ENCODE results near the gene ZCWPW1.
"Not testable (repeated sequence)": the region's sequence is repeated elsewhere in the genome, so short reads cannot be mapped to it uniquely, and the experiment has no call there.

The ZCWPW1 gene

DNA sequence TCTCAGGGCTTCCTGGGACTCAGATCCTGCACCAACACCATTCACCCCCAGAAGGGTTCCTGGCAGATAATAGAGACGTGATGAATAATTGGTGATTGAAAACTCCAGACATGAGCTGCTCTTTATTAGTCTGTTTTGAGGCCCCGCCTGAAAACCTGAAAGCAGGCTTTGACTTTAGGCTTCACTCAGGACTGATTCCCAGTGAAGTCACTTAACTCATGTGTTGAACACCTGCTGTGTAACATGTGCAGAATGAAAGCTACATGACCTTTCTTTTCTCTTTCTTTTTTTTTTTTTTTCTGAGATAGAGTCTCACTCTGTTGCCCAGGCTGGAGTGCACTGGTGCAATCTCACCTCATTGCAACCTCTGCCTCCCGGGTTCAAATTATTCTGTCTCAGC is 26.7 kb upstream of the ZCWPW1 start:
- DNase-seq, result no peak

DNA sequence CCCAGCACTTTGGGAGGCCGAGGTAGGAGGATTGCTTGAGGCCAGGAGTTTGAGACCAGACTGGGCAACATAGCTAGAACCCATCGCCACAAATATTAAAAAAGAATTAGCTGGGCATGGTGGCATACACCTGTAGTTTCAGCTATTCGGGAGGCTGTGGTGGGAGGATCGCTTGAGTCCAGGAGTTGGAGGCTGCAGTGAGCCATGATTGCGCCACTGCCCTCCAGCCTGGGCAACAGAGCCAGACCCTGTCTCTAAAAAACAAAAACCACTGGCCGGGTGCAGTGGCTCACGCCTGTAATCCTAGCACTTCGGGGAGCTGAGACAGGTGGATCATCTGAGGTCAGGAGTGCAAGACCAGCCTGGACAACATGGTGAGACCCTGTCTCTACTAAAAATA is 25.4 kb upstream of the ZCWPW1 start:
- not testable (repeated sequence) for DNase-seq

DNA sequence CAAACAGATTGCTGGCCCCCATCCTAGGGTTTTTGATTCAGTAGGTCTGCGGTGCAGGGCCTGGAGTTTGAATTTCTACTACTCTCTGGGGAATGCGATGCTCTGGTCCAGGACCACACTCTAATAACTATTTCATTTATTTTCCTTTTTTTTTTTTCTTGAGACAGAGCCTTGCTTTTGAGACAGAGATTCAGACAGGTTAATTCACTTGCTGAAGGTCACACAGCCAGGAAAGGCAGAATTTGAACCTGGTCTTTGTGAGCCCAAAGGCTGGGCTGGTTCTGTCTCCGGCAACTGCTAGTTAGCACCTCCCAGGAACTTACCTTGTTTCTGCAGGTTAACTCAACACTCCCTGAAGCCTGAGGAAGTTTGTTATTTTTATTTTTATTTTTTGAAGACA is 24.0 kb upstream of the ZCWPW1 start:
- DNase-seq, result no peak

DNA sequence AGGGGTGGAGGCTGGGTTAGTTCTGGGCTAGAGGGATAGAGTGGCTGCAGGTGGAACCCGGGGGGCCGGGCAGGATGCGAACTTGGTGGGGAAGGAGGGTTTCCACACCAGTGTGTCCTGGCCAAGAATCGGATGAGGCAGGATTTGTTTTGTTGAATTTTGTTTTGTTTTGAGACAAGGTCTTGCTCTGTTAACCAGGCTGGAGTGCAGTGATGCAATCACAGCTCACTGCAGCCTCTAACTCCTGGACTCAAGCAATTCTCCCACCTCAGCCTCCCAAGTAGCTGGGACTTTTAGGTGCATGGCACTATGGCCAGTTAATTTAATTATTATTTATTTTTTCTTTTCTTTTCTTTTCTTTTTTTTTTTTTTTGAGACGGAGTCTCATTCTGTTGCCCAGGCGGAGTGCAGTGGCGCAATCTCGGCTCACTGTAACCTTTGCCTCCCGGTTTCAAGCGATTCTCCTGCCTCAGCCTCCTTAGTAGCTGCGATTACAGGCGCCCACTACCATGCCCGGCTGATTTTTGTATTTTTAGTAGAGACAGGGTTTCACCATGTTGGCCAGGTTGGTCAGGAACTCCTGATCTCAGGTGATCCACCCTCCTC is 20.8 kb upstream of the ZCWPW1 start:
- DNase-seq, result no peak

DNA sequence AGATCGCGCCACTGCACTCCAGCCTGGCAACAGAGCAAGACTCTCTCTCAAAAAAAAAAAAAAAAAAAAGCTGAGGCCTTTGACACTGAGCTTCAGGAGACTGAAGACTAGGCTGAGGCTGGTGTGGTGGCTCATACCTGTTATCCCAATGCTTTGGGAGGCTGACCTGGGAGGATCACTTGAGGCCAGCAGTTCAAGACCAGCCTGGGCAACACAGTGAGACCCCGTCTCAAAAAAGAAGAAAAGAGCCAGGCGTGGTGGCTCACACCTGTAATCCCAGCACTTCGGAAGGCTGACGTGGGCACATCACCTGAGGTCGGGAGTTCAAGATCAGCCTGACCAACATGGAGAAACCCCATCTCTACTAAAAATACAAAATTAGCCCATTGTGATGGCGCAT is 18.9 kb upstream of the ZCWPW1 start:
- DNase-seq, result not testable (repeated sequence)

DNA sequence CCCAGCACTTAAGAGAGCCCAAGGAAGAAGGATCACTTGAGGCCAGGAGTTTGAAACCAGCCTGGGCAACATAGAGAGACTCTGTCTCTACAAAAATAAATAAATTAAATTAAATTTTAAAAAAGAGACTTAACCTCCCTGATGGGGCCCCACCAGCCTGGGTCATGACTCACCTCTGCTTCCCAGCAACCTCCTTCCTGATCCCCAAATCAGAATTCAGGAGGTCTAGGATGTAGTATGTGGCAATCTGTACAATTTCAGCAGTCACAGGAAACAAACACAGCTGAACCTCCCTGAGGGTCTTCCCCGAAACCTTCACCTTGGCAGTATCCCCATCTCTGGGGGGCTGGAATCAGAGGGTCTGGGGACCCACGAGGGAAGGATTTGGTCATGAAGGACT is 17.5 kb upstream of the ZCWPW1 start:
- DNase-seq, result no peak

DNA sequence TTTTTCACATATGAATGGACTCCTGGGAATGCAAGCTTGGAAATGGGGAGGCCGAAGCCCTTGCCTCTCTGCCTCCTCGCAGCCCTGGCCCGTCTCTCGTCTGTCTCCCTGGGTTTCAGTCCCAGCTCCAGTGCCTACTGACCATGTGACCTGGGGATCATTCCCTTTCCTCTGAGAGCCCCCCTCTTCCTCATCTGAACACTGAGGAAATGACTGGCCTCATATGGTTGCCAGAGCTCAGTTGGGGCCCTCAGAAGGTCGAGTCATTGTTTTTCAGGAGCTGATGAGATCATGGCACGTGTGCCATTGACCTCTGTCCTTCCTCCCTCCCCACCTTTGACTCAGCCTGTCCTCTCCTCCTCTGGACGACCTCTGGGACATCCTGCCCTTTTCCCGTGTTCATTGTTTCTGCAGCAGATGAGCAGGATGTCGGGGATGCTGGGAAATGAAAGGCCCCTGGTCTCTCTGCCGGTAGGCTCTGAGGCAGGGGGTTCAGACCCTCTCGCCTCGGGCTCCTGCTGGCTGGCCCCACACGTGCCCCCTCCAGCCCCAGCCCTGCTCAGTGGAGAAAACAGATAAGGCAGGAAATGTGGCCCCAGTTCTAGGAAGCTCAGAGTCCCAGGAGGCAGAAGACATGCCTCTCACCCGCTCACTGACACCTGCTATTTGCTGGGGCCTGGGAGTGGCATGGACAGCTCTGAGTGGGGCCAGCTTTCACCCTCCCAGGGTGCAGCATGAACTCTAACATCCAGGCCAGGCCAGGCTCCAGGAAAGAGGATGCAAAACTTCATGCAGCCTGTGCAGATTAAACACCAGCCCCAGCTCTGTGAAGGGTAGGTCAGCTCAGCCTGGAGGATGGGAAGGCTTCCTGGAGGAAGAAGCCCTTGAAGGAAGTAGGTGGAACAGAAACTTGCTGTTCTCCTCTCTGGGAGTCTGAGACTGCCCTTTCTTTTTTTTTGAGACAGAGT is 16.1 kb upstream of the ZCWPW1 start:
- DNase-seq, result no peak

DNA sequence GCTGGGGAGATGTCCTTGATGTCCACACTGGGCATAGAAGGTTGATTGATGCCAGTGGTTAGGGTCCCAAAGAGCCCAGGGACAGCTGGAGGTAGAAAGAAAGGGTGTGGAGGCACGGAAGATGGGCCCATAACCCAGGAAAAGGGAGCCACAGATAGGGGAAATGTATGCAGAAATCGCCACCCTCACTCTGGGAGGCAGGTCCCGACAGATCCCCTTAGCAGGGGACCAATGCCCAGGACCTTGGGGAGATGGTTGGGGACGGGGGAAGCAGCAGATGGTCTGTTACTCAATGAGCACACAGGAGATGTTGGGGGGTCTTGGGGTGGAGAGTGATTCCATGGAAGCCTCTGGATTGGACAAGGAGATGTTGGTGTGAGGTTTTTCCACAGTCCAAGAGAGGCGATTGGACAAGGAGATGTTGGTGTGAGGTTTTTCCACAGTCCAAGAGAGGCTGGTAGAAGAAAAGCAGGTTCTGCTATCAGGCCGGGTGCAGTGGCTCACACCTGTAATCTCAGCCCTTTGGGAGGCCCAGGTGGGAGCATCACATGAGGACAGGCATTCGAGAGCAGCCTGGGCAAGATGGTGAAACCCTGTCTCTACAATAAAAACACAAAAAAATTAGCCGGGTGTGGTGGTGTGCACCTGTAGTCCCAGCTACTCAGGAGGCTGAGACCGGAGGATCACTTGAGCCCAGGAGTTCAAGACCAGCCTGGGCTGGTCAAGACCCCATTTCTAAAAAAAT is 14.8 kb upstream of the ZCWPW1 start:
- no peak for DNase-seq

DNA sequence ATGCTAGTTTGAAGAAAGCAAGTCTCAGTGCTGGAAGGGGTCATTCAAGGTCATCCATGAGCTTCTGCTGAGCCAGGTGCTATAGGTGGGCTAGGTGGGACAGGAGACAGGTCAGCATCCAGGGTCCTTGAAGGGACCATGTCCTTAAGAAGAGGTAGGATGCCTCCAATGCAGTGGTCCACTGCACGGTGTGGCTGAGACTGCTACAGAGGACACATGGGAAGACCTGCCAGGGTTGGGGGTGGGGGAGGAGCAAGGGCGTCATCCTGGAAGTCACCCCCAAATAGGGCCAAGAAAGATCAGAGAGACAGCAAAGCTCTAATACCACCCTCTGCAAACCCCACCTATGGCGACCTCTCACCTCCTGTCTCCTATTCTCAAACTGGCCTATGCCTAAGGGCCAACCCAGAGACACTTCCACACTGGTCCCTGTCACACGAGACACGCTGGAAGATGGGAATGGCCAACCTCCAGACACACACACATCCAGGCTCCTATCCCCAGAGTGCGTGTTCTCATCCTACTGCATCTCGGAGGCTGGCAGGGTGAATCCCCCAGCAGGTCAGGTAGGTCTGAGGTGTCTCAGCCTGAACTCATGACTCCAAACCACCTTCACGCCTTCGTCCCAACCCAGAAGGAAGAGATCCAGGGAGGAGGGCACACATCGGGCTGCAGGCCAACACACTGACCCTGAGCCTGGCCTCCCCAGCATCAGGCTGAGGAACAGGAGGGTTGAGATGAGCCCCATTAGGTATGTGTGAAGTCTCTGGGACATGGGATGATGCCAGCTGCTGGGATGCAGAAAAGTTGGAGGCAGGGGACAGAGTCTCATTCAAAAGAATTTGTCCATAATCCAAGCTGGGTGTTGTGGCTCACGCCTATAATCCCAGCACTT is 13.4 kb upstream of the ZCWPW1 start:
- no peak for DNase-seq

DNA sequence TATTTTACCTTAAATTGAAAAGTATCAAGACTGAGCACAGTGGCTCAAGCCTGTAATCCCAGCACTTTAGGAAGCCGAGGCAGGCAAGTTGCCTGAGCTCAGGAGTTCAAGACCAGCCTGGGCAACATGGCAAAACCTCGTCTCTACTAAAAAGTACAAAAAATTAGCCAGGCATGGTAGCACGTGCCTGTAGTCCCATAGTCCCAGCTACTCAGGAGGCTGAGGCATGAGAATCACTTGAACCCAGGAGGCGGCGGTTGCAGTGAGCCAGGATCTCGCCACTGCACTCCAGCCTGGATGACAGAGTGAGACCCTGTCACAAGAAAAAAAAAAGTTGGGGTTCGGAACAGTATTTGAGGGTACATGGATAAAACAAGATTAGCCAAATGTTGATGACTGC is 10.7 kb upstream of the ZCWPW1 start:
- not testable (repeated sequence) for DNase-seq

DNA sequence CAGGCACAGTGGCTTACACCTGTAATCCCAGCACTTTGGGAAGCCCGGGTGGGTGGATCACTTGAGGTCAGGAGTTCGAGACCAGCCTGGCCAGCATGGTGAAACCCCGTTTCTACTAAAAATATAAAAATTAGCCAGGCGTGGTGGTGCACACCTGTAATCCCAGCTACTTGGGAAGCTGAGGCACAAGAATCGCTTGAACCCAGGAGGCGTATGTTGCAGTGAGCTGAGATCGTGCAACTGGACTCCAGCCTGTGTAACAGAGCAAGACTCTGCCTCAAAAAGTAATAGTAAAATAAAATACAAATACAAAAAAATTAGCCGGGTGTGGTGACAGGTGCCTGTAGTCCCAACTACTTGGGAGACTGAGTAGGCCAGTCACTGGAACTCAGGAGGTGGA is 10.2 kb upstream of the ZCWPW1 start:
- DNase-seq, result not testable (repeated sequence)

DNA sequence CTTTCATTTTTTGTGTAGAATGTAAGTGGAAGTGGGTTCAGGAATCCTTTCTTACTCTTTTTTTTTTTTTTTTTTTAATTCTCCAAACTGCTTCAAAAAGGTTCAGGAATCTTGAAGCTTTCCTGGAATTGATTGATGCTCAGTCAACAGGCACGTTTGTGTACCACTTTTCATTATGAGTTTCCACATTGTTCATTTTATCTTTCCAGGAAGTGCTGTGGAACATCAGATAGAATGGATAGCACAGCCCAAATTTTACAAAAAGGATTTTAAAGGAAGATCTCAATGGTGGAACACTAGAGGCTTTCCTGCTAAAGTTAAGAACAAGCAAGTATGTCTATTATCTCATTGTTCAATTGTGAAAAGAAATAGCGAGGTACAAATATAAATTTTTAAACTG is 9.7 kb upstream of the ZCWPW1 start:
- no peak for DNase-seq

DNA sequence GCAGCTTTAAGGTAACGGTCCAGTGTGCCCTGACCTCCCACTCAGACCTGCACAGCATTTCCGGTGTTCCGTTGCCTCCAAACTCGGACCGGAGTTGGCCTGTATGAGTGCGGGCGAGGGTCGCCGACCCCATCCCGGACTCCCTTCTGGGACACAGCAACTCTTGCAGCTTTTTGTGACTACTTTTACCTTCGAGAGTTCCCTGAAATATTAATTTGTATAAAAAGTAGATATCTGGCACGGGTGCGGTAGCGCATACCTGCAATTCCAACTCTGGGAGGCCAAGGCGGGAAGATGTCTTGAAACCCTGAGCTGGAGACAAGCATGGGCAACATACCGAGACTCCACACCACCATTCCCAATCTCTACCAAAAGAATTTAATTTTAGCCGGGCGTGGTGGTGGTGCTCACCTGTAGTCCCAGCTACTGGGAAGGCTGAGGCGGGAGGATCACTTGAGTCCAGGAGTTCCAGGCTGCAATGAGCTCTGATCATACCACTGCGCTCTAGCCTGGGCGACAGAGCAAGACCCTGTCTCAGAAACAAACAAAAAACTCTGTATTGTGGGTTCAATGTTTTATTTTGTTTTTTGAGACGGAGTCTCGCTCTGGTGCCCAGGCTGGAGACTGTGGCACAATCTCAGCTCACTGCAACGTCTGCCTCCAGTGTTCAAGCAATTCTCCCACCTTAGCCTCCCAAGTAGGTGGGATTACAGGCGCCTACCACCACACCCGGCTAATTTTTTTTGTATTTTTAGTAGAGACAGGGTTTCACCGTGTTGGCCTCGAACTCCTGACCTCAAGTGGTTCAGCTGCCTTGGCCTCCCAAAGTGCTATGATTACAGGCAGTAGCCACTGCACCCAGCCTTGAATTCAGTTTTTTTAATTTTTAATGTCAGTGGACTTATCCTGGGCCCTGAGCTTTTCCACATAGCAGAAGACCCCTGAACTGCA is 8.9 kb upstream of the ZCWPW1 start:
- no peak for DNase-seq

DNA sequence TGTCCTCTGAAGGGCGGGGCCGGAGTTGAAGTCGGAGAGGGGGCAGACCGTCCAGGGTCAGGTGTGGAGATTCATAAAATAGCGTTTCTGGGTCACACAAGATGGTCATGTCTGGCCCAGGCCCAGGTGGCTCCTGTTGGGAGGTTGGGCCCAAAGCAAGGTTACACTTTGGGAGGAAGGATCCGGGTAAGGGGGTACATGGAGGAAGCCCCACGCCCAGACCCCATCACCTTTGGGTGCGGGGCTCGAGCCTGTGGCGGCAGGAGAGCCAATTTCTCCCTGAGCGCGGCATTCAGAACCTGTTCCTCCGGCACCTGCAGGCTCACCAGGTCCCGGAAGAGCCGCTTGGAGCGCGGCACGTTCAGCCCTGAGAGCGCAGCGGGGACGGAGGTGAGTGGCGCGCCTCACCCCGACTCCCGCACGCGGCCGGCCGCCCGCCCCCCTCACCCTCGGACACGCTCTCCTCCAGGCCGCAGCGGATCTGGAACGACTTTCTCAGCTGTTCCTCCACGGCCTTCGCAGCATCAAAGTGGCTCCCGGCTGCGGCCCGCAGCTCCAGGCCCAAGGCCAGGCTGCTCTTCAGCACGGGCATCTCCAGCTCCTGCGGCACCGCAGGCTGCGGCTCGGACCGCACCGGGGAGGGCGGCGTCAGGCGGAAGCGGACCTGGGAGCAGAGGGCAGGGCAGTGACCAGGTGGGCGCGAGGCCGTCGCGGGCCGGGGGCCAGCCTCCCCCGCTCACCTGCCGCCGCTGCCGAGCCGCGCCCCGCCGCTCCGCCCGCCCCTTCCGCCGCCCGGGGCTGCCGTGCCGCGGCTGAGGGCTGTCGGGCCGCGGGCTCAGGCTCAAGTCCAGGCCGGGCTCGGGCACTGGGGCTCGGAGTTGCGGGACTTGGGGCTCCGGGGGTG is 7.2 kb upstream of the ZCWPW1 start:
- DNase-seq, result no peak

DNA sequence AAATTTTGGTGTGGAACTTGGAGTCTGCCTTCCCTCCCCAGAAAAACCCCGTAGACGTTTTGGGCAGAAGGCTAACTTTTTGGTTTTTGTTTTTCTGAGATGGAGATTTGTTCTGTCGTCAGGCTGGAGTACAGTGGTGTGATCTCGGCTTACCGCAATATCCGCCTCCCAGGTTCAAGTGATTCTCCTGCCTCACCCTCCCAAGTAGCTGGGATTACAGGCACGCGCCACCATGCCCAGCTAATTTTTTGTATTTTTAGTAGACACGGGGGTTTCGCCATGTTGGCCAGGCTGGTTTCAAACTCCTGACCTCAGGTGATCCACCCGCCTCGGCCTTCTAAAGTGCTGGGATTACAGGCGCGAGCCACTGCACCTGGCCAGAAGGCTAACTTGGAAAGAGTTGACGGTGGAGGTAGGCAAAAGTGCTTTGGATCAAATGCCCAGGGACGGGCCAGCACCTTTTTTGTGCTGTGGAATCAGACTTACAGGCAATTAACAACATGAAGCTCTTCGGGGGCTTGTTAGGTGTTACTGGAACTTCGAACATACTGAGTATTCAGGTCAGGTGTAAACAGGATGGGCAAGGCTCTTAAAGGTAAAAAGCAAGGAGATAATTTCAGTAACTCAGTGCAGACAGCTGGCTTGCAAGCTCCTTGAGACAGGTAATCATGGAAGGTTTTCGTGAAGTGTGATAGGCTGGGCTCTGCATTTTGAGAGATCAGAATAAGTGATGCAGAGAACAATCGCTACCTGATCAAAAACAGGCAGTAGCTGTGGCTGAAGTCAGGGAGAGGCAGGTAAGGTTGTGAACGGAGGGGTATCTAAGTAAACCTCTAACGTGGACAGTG is 6.0 kb upstream of the ZCWPW1 start:
- no peak for DNase-seq

DNA sequence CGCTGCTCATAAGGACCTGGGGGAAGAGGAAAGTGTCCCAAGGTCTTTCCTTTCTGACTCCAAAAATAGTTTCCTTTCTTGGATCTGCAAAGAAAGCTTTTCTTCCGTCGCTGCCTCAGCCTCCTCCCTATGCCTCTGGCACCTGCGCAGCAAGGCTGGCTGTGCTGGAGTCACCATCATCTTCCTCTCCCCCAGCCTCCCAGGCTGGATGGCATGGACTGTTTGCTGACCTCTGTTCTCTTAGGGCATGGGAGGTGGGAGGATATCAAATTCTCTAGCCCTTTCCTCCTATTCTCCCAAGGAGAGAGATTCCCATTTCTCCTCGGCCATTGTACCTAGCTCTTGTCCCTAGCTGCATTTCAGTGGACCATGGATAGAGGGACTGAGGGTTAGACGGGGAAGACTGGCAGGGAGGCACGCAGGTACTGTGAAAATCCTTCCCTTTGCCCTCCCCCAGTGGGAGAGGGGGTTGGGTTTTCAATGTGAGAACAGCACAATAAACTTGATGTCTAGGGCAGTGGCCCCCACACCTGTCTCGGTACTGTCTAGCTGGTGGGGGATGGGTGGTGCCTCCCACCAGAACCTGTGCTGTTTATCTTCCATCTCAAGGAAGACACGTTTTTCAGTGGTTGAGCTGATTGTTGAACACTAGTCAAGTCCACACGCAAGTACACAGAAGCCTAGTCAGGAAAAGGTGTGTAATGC is 5.2 kb upstream of the ZCWPW1 start:
- DNase-seq, result no peak

DNA sequence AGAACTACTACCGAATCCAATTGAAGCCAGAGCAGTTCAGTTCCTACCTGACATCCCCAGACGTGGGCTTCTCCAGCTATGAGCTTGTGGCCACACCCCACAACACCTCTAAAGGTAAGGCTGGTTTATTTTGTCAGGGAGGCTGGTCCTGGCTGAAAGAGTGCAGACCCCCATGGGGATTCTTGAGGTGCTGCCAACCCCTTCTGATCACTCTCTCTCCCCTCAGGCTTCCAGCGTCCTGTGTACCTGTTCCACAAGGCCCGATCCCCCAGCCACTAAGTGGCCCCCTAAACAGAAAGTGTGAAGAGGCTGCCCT is 4.7 kb upstream of the ZCWPW1 start:
- DNase-seq, result no peak

DNA sequence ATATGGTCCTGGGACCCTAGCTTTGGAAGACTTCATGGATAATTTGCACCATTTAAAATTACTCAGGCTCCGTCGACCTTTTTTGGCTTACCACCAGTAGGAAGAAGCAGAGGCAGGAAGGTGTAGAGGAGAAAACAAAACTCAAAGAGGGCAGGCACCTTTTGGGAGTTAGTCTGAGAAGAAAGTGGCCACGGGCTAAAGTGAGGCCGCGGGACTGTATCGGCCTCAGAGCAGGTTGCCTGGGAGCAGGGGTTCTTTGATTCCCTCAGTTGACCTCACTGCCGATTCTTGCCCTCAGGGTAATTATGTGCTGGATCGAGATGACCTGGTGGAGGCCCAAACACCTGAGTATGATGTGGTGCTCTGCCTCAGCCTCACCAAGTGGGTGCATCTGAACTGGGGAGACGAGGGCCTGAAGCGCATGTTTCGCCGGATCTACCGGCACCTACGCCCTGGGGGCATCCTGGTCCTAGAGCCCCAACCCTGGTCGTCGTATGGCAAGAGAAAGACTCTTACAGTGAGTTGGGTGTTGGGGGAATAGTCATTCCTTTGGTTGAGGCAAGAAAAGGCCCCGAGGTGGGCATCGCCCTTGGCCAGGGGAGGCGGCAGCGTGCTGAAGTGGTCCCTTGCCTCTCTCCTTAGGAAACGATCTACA is 4.2 kb upstream of the ZCWPW1 start:
- no peak for DNase-seq

Measured in SHP77 treated with DMSO at 0.1 percent for 48 hours (cell line).